Nephron progenitor cell (in vitro differentiated cells): ENCODE data around the gene AP1AR.

Experiments
- DNase-seq: peaks from one replicate; pipeline ENCODE4 v3.0.0; 2021
- H3K27ac Mint-ChIP-seq: 2 replicates; pipeline ENCODE4 v1.8.0; 2021; ENCODE audit warnings: mild to moderate bottlenecking, moderate library complexity, mixed read lengths
- H3K27me3 Mint-ChIP-seq: 2 replicates; pipeline ENCODE4 v1.8.0; 2021; ENCODE audit warnings: mild to moderate bottlenecking, low read depth, mixed read lengths; ENCODE audit not compliant: poor library complexity
- H3K36me3 Mint-ChIP-seq: 2 replicates; pipeline ENCODE4 v1.8.0; 2021; ENCODE audit warnings: low read depth, mixed read lengths
- H3K4me1 Mint-ChIP-seq: 2 replicates; pipeline ENCODE4 v1.8.0; 2021; ENCODE audit warnings: mixed read lengths
- H3K4me3 Mint-ChIP-seq: 2 replicates; pipeline ENCODE4 v1.8.0; 2021; ENCODE audit warnings: mild to moderate bottlenecking, moderate library complexity, mixed read lengths
- H3K9me3 Mint-ChIP-seq: 2 replicates; pipeline ENCODE4 v1.8.0; 2021; ENCODE audit warnings: mild to moderate bottlenecking, moderate library complexity, mixed read lengths
- CTCF ChIP-seq: fragments of 200-600 bp; sonication (generic); IDR thresholded peaks from 2 replicates; pipeline ENCODE4 v1.5.0; 2021; ENCODE audit warnings: antibody characterized with exemption

The AP1AR gene

GRCh38 chr4:112270640-112271421 is 39.2 kb downstream of the AP1AR start:
- H3K4me3 Mint-ChIP-seq, result no peak overlapping the region
- no peaks in the 10 kb centered on the region for H3K27me3 Mint-ChIP-seq
- DNase-seq, result no peak
- peak overlapping the region; percentile 7 for H3K27ac Mint-ChIP-seq
- peaks cover 19% of the 10 kb centered on the region for H3K9me3 Mint-ChIP-seq
- no peak for TF ChIP-seq CTCF
- no peaks in the 10 kb centered on the region for H3K4me1 Mint-ChIP-seq
- H3K36me3 Mint-ChIP-seq, result peaks cover 79% of the 10 kb centered on the region

DNA sequence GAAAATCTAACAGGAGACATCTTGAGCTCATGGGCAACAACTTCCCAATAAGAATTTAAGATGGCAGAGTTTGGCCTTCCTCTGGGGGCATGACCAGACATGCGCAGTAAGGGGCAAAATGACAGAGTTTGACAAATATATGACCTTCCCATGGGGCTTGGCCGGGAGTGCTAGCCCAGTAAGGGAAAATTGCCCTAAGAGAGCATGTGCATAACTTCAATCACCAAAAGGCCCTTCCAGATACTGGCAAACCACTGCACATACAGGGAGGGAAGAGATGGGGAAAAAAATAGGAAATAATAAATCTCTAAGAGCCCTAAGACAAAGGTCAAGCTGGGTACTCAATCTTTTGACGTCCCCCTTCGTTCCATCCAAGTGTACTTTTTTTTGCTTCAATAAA is 40.7 kb downstream of the AP1AR start:
- no peak for TF ChIP-seq CTCF
- DNase-seq, result no peak
- no peak overlapping the region for H3K27ac Mint-ChIP-seq
- no peak overlapping the region for H3K4me3 Mint-ChIP-seq
- H3K36me3 Mint-ChIP-seq, result peaks cover 85% of the 10 kb centered on the region
- H3K27me3 Mint-ChIP-seq, result peaks cover 3% of the 10 kb centered on the region
- no peaks in the 10 kb centered on the region for H3K4me1 Mint-ChIP-seq
- H3K9me3 Mint-ChIP-seq, result peaks cover 19% of the 10 kb centered on the region

GRCh38 chr4:112274959-112275358 is 43.4 kb downstream of the AP1AR start:
- peaks cover 3% of the 10 kb centered on the region for H3K27me3 Mint-ChIP-seq
- no peaks in the 10 kb centered on the region for H3K4me1 Mint-ChIP-seq
- H3K4me3 Mint-ChIP-seq, result no peak overlapping the region
- H3K27ac Mint-ChIP-seq, result no peak overlapping the region
- H3K9me3 Mint-ChIP-seq, result peaks cover 19% of the 10 kb centered on the region
- peaks cover 75% of the 10 kb centered on the region for H3K36me3 Mint-ChIP-seq
- no peak for DNase-seq
- TF ChIP-seq CTCF, result no peak

- no peak for TF ChIP-seq CTCF
Observed at GRCh38 chr4:112276113-112276512, 44.5 kb downstream of the AP1AR start.

GRCh38 chr4:112277220-112277619 is 45.6 kb downstream of the AP1AR start:
- H3K27me3 Mint-ChIP-seq, result peaks cover 3% of the 10 kb centered on the region
- H3K36me3 Mint-ChIP-seq, result peaks cover 69% of the 10 kb centered on the region
- H3K9me3 Mint-ChIP-seq, result peaks cover 21% of the 10 kb centered on the region
- DNase-seq, result no peak
- no peaks in the 10 kb centered on the region for H3K4me1 Mint-ChIP-seq
- no peak overlapping the region for H3K4me3 Mint-ChIP-seq
- TF ChIP-seq CTCF, result no peak
- no peak overlapping the region for H3K27ac Mint-ChIP-seq

More at GRCh38 chr4:112276113-112276512, 44.5 kb downstream of the AP1AR start:
- DNase-seq, result no peak
- H3K36me3 Mint-ChIP-seq, result peaks cover 69% of the 10 kb centered on the region
- no peak overlapping the region for H3K4me3 Mint-ChIP-seq
- H3K4me1 Mint-ChIP-seq, result no peaks in the 10 kb centered on the region
- H3K9me3 Mint-ChIP-seq, result peaks cover 19% of the 10 kb centered on the region
- H3K27me3 Mint-ChIP-seq, result peaks cover 3% of the 10 kb centered on the region
- no peak overlapping the region for H3K27ac Mint-ChIP-seq
